Activated gamma-delta T cell treated with anti-CD3 and anti-CD28 coated beads, Interleukin-2, amount 50 U/mL, for 16 hours (primary cell): ENCODE data around the gene HPGDS.
"Not testable (repeated sequence)": the region's sequence is repeated elsewhere in the genome, so short reads cannot be mapped to it uniquely, and the experiment has no call there.

ENCODE experiments used
- DNase-seq: peaks from one replicate; pipeline ENCODE4 v3.0.0-alpha.2; 2020; ENCODE audit warnings: low read depth

The HPGDS gene

GRCh38 chr4:94325835-94326234, 16.8 kb downstream of the HPGDS start:
- no peak for DNase-seq

- not testable (repeated sequence) for DNase-seq
Measured at GRCh38 chr4:94319927-94320326, 22.7 kb downstream of the HPGDS start.

- DNase-seq: no peak
Measured at GRCh38 chr4:94307231-94307871, 35.3 kb downstream of the HPGDS start.

GRCh38 chr4:94306713-94307112, 35.9 kb downstream of the HPGDS start:
- no peak for DNase-seq

GRCh38 chr4:94305466-94306225, 37.0 kb downstream of the HPGDS start:
- DNase-seq: no peak

- no peak for DNase-seq
Measured at GRCh38 chr4:94304365-94304971, 38.2 kb downstream of the HPGDS start.

GRCh38 chr4:94302191-94302590, 40.4 kb downstream of the HPGDS start:
- DNase-seq: no peak

- DNase-seq: no peak
Measured at GRCh38 chr4:94298725-94299252, 43.8 kb downstream of the HPGDS start.

- not testable (repeated sequence) for DNase-seq
Measured at GRCh38 chr4:94295473-94295872, 47.2 kb downstream of the HPGDS start.

GRCh38 chr4:94293981-94294380, 48.7 kb downstream of the HPGDS start:
- not testable (repeated sequence) for DNase-seq

- no peak for DNase-seq
Measured at GRCh38 chr4:94290245-94290644, 52.4 kb downstream of the HPGDS start.

GRCh38 chr4:94285666-94286065, 57.0 kb downstream of the HPGDS start:
- no peak for DNase-seq

- no peak for DNase-seq
Measured at GRCh38 chr4:94284889-94285288, 57.7 kb downstream of the HPGDS start.

GRCh38 chr4:94278781-94279180, 63.9 kb downstream of the HPGDS start:
- DNase-seq: no peak

- no peak for DNase-seq
Measured at GRCh38 chr4:94277534-94277933, 65.1 kb downstream of the HPGDS start.

- DNase-seq: no peak
Measured at GRCh38 chr4:94276204-94276603, 66.4 kb downstream of the HPGDS start.

- no peak for DNase-seq
Measured at GRCh38 chr4:94274912-94275311, 67.7 kb downstream of the HPGDS start.

GRCh38 chr4:94271248-94271647, 71.4 kb downstream of the HPGDS start:
- no peak for DNase-seq

- DNase-seq: no peak
Measured at GRCh38 chr4:94267037-94267436, 75.6 kb downstream of the HPGDS start.

GRCh38 chr4:94262163-94263016, 80.2 kb downstream of the HPGDS start:
- no peak for DNase-seq

GRCh38 chr4:94256828-94257227, 85.8 kb downstream of the HPGDS start:
- DNase-seq: no peak

GRCh38 chr4:94256144-94256783, 86.4 kb downstream of the HPGDS start:
- DNase-seq: no peak
